ENCODE measurements around the gene CACNA1G.

The CACNA1G gene

GRCh38 chr17:50546701-50547034 is 13.8 kb upstream of the CACNA1G start:
- peak overlapping the region; percentile 16 for H3K4me3 ChIP-seq (ENCODE audit: low read length)
- no peaks in the 10 kb centered on the region for H3K27me3 ChIP-seq (ENCODE audit: insufficient read depth, low read length)
- no peak overlapping the region for H2AFZ ChIP-seq (ENCODE audit: low read depth, low read length)
- H3K9me3 ChIP-seq (ENCODE audit: low read length) = no peaks in the 10 kb centered on the region
- no peaks in the 10 kb centered on the region for H3K36me3 ChIP-seq (ENCODE audit: insufficient read depth, low read length)
- peaks cover 15% of the 10 kb centered on the region for H3K4me1 ChIP-seq (ENCODE audit: insufficient read depth, low read length)

DNA sequence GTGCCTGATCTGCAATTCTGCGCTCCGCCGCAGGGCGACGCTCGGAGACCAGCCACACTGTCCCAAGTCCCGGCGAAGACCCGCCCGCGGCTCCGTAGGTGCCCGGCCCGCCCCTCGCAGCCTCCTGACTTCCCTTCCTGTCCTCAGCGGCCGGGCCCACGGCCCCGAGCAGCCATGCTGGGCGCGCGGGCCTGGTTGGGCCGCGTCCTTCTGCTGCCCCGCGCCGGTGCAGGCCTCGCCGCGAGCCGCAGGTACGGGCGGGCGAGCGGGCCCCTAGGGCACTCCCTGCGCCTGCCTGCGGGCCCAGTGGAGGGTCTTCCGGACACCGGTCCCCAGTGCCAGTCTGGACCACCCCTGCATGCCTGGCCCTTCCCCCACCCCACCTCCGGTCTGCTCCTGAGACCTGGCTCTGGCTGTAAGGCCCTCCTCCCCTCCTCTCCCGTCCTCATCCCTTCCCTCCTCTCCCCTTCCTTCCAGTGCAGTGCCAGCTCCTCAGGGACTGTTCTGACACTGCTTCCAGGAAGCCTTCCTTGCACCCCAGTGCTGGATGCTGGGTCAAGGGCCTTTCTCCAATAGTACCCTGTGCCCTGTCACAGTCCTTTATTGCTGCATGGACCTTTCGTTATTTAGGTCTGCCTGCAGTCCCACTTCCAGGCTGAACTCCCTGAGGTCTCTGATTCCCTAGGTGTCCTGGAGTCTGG is 13.3 kb upstream of the CACNA1G start, which contains the start of gene SPATA20:
TSS of gene SPATA20 (plus strand) at position 140 of the 701 bp plus-strand sequence. CDS start at position 175, 35 bp downstream.
- Histone ChIP-seq H3K4me1 (ENCODE audit: insufficient read depth, low read length) (peaks cover 14% of the 10 kb centered on the region), H3K36me3 (ENCODE audit: insufficient read depth, low read length) (no peaks in the 10 kb centered on the region), H3K4me3 (ENCODE audit: low read length) (peak within 1 kb of the TSS; percentile 53), H3K27me3 (ENCODE audit: insufficient read depth, low read length) (no peaks in the 10 kb centered on the region), H3K9me3 (ENCODE audit: low read length) (no peaks in the 10 kb centered on the region), H2AFZ (ENCODE audit: low read depth, low read length) (peak within 1 kb of the TSS; percentile 58)

DNA sequence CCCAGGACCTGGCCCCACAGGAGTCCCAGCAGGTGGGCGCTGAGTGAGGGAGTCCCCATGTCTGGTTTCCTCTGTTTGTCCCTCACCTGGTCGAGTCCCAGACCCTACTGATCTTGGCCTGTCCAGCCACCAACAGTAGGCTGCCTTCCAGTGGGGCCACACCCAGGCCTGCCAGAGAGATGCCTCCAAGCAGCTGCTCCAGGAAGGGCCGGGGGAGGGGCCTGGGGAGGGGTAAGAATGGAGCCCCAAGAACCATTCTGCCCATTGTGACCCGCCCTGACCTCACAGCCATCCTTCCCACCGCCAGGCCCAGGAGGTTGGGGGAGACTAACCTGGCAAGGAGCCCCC is 12.8 kb upstream of the CACNA1G start:
- Histone ChIP-seq H3K27me3 (ENCODE audit: insufficient read depth, low read length) (no peaks in the 10 kb centered on the region), H3K9me3 (ENCODE audit: low read length) (no peaks in the 10 kb centered on the region), H3K36me3 (ENCODE audit: insufficient read depth, low read length) (no peaks in the 10 kb centered on the region), H3K4me1 (ENCODE audit: insufficient read depth, low read length) (peaks cover 10% of the 10 kb centered on the region), H3K4me3 (ENCODE audit: low read length) (no peak overlapping the region), H2AFZ (ENCODE audit: low read depth, low read length) (no peak overlapping the region)

- Histone ChIP-seq H3K4me1 (ENCODE audit: insufficient read depth, low read length) (peaks cover 4% of the 10 kb centered on the region), H3K9me3 (ENCODE audit: low read length) (no peaks in the 10 kb centered on the region), H3K4me3 (ENCODE audit: low read length) (no peak overlapping the region), H2AFZ (ENCODE audit: low read depth, low read length) (no peak overlapping the region), H3K27me3 (ENCODE audit: insufficient read depth, low read length) (no peaks in the 10 kb centered on the region), H3K36me3 (ENCODE audit: insufficient read depth, low read length) (no peaks in the 10 kb centered on the region)
These were observed 11.7 kb upstream of the CACNA1G start for GRCh38 chr17:50548831-50549230.

DNA sequence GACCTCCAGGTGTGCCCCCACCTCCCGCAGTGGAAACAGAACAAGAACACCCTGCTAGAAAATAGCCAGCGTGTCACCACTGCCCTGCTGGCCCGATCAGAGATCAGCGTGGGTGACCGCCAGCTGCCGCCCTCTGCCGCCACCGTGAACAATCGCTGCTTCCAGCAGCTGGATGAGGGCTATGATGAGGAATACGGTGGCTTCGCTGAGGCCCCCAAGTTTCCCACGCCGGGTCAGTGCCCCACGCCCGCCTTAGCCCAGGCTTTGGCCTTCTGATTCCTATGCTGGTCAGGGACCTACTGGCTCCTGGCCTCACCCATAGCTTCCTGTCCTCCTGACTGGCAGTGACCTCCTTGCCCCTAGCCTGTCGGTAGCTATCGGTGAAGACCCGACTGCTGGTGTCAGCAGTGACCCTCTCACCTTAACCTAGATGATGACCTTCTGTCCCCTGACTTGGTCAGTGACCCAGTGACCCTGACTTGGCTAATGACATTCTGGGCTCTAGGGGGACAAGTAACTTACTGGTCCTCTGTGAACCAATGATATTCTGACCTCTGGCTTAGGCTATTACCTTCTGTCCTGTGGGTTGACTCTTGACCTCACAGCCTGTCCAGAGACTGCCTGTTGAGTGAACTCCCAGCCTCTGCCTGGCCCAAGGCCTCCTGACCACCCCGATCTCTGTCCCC is 11.1 kb upstream of the CACNA1G start:
- Histone ChIP-seq H3K4me3 (ENCODE audit: low read length) (no peak overlapping the region), H3K9me3 (ENCODE audit: low read length) (no peaks in the 10 kb centered on the region), H2AFZ (ENCODE audit: low read depth, low read length) (no peak overlapping the region), H3K27me3 (ENCODE audit: insufficient read depth, low read length) (no peaks in the 10 kb centered on the region), H3K4me1 (ENCODE audit: insufficient read depth, low read length) (peaks cover 4% of the 10 kb centered on the region), H3K36me3 (ENCODE audit: insufficient read depth, low read length) (no peaks in the 10 kb centered on the region)

DNA sequence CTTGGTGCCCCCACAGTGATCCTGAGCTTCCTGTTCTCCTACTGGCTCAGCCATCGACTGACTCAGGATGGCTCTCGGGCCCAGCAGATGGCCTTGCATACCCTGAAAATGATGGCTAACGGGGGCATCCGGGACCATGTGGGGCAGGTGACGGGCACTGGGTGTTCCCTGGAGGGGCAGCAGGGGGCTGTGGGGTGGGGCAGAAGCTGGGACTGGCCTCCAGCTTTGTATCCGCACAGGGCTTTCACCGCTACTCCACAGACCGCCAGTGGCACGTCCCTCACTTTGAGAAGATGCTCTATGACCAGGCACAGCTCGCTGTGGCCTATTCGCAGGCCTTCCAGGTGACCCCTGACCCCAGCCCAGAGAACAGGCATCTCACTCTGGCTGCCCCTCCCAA is 10.5 kb upstream of the CACNA1G start:
- H3K36me3 ChIP-seq (ENCODE audit: insufficient read depth, low read length) = no peaks in the 10 kb centered on the region
- no peaks in the 10 kb centered on the region for H3K9me3 ChIP-seq (ENCODE audit: low read length)
- peaks cover 4% of the 10 kb centered on the region for H3K4me1 ChIP-seq (ENCODE audit: insufficient read depth, low read length)
- no peaks in the 10 kb centered on the region for H3K27me3 ChIP-seq (ENCODE audit: insufficient read depth, low read length)
- no peak overlapping the region for H2AFZ ChIP-seq (ENCODE audit: low read depth, low read length)
- no peak overlapping the region for H3K4me3 ChIP-seq (ENCODE audit: low read length)

DNA sequence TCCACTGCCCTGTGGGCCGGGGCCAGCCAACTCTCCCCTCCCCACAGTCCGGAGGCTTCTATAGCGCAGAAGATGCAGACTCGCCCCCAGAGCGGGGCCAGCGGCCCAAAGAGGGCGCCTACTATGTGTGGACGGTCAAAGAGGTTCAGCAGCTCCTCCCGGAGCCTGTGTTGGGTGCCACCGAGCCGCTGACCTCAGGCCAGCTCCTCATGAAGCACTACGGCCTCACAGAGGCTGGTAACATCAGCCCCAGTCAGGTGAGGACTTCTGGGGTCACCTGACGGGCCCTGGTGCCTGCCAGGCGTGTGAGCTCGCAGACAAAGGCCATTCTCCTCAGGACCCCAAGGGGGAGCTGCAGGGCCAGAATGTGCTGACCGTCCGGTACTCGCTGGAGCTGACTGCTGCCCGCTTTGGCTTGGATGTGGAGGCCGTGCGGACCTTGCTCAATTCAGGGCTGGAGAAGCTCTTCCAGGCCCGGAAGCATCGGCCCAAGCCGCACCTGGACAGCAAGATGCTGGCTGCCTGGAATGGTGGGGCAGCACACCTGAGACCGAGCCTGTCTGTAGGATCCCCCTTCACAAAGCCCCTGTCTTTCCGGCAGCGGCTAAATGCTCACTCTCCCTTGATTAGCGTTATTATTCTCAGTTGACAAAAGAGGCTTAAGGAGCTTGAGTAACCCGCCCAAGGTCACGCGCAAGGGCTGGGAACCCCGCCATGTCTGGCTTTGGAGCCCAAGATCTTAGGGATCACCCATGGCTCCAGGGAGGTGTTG is 9.7 kb upstream of the CACNA1G start:
- H3K36me3 ChIP-seq (ENCODE audit: insufficient read depth, low read length) = no peaks in the 10 kb centered on the region
- H3K9me3 ChIP-seq (ENCODE audit: low read length) = no peaks in the 10 kb centered on the region
- H3K4me3 ChIP-seq (ENCODE audit: low read length) = no peak overlapping the region
- H2AFZ ChIP-seq (ENCODE audit: low read depth, low read length) = no peak overlapping the region
- no peaks in the 10 kb centered on the region for H3K27me3 ChIP-seq (ENCODE audit: insufficient read depth, low read length)
- peaks cover 6% of the 10 kb centered on the region for H3K4me1 ChIP-seq (ENCODE audit: insufficient read depth, low read length)

GRCh38 chr17:50551433-50551815 is 9.1 kb upstream of the CACNA1G start:
- no peak overlapping the region for H3K4me3 ChIP-seq (ENCODE audit: low read length)
- H3K27me3 ChIP-seq (ENCODE audit: insufficient read depth, low read length) = no peaks in the 10 kb centered on the region
- no peaks in the 10 kb centered on the region for H3K36me3 ChIP-seq (ENCODE audit: insufficient read depth, low read length)
- peaks cover 11% of the 10 kb centered on the region for H3K4me1 ChIP-seq (ENCODE audit: insufficient read depth, low read length)
- no peak overlapping the region for H2AFZ ChIP-seq (ENCODE audit: low read depth, low read length)
- no peaks in the 10 kb centered on the region for H3K9me3 ChIP-seq (ENCODE audit: low read length)

- H3K9me3 ChIP-seq (ENCODE audit: low read length) = no peaks in the 10 kb centered on the region
- peaks cover 15% of the 10 kb centered on the region for H3K4me1 ChIP-seq (ENCODE audit: insufficient read depth, low read length)
- no peak overlapping the region for H2AFZ ChIP-seq (ENCODE audit: low read depth, low read length)
- H3K36me3 ChIP-seq (ENCODE audit: insufficient read depth, low read length) = no peaks in the 10 kb centered on the region
- no peaks in the 10 kb centered on the region for H3K27me3 ChIP-seq (ENCODE audit: insufficient read depth, low read length)
- H3K4me3 ChIP-seq (ENCODE audit: low read length) = no peak overlapping the region
These were observed 8.6 kb upstream of the CACNA1G start for GRCh38 chr17:50551884-50552283.

DNA sequence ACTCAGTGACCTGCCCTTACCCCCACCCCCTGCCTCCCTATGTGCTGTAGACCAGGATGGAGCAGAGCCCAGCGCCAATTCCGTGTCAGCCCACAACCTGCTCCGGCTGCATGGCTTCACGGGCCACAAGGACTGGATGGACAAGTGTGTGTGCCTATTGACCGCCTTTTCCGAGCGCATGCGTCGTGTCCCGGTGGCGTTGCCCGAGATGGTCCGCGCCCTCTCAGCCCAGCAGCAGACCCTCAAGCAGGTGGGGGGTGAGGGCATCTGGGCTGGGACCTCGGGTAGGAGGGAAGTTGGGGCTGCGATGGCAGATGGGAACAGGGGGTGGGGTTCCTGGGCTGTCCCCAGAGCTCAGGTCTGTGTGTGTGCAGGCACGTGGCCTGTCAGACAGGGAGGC is 6.3 kb upstream of the CACNA1G start:
- Histone ChIP-seq H3K27me3 (ENCODE audit: insufficient read depth, low read length) (peaks cover 12% of the 10 kb centered on the region), H3K4me3 (ENCODE audit: low read length) (no peak overlapping the region), H2AFZ (ENCODE audit: low read depth, low read length) (no peak overlapping the region), H3K4me1 (ENCODE audit: insufficient read depth, low read length) (peaks cover 21% of the 10 kb centered on the region), H3K9me3 (ENCODE audit: low read length) (no peaks in the 10 kb centered on the region), H3K36me3 (ENCODE audit: insufficient read depth, low read length) (no peaks in the 10 kb centered on the region)

GRCh38 chr17:50556803-50557202 is 3.7 kb upstream of the CACNA1G start:
- Histone ChIP-seq H3K4me3 (ENCODE audit: low read length) (no peak overlapping the region), H3K9me3 (ENCODE audit: low read length) (no peaks in the 10 kb centered on the region), H3K4me1 (ENCODE audit: insufficient read depth, low read length) (peaks cover 36% of the 10 kb centered on the region), H3K27me3 (ENCODE audit: insufficient read depth, low read length) (peaks cover 23% of the 10 kb centered on the region), H3K36me3 (ENCODE audit: insufficient read depth, low read length) (no peaks in the 10 kb centered on the region), H2AFZ (ENCODE audit: low read depth, low read length) (no peak overlapping the region)

GRCh38 chr17:50557630-50558029 is 2.9 kb upstream of the CACNA1G start:
- no peaks in the 10 kb centered on the region for H3K9me3 ChIP-seq (ENCODE audit: low read length)
- no peaks in the 10 kb centered on the region for H3K36me3 ChIP-seq (ENCODE audit: insufficient read depth, low read length)
- peaks cover 29% of the 10 kb centered on the region for H3K27me3 ChIP-seq (ENCODE audit: insufficient read depth, low read length)
- H3K4me1 ChIP-seq (ENCODE audit: insufficient read depth, low read length) = peaks cover 43% of the 10 kb centered on the region
- H2AFZ ChIP-seq (ENCODE audit: low read depth, low read length) = no peak overlapping the region
- no peak overlapping the region for H3K4me3 ChIP-seq (ENCODE audit: low read length)

DNA sequence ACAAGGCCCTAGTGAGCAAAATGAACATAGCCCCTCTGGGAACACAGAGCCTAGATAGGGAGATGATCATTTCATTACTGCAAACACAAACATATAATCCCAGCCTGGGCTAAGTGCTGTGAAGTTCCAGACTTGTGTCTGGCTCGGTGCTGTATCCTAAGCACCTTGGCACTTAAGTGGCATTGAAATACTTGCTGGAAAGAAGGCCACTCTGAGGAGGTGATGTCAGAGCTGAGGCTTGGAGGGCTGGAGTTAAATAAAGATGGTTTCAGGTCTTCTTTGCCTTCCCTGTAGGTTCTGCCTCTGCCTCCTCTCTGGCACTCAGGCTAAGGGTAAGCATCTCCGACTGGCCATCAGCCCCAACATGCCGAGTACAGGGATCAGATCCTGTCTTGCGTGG is 2.4 kb upstream of the CACNA1G start:
- Histone ChIP-seq H3K4me1 (ENCODE audit: insufficient read depth, low read length) (peaks cover 47% of the 10 kb centered on the region), H3K9me3 (ENCODE audit: low read length) (no peaks in the 10 kb centered on the region), H3K4me3 (ENCODE audit: low read length) (no peak overlapping the region), H2AFZ (ENCODE audit: low read depth, low read length) (no peak overlapping the region), H3K36me3 (ENCODE audit: insufficient read depth, low read length) (no peaks in the 10 kb centered on the region), H3K27me3 (ENCODE audit: insufficient read depth, low read length) (peaks cover 34% of the 10 kb centered on the region)

Data from neuron (in vitro differentiated cells).